ENCODE results near the gene BEX1.

DNA sequence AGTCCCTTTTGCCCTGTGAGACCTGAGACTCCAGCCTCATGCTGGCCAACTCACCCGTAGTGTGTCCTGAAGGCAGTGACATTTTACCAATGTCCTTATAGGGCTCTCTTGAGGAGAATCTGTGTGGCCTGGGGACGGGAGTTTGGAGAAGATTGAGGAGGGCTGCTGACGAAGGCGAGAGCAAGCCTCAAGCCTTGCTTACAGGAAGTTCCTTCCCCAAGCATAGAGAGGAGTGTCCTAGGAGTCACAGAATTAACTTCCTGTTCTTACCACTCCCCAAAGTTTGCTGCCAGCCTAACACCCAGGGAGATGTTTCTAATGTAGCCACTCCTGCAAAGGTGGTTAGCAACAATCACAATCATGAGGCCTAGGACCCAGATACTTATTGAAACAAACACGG lies 29.0 kb upstream of the BEX1 start, which contains the start of gene NXF3:
- TF ChIP-seq POLR2AphosphoS5 (IDR thresholded peaks at IDR 0.05; ENCODE audit: borderline replicate concordance, low read depth, low read length) (no peak), EZH2 (IDR thresholded peaks at IDR 0.05) (no peak), FOXP2 (optimal IDR thresholded peaks at IDR 0.05; ENCODE audit: control extremely low read depth, extremely low read length, insufficient read depth) (no peak)
